Midbrain (tissue), 1 donor: ENCODE results near the gene B4GALT3.
A peak's percentile ranks its signal among the peaks of the same experiment; 100 is the strongest.

Experiments used
- DNase-seq: peaks from one replicate; lab custom pipeline; 2025; lab: John Stamatoyannopoulos, UW

B4GALT3 gene

DNA sequence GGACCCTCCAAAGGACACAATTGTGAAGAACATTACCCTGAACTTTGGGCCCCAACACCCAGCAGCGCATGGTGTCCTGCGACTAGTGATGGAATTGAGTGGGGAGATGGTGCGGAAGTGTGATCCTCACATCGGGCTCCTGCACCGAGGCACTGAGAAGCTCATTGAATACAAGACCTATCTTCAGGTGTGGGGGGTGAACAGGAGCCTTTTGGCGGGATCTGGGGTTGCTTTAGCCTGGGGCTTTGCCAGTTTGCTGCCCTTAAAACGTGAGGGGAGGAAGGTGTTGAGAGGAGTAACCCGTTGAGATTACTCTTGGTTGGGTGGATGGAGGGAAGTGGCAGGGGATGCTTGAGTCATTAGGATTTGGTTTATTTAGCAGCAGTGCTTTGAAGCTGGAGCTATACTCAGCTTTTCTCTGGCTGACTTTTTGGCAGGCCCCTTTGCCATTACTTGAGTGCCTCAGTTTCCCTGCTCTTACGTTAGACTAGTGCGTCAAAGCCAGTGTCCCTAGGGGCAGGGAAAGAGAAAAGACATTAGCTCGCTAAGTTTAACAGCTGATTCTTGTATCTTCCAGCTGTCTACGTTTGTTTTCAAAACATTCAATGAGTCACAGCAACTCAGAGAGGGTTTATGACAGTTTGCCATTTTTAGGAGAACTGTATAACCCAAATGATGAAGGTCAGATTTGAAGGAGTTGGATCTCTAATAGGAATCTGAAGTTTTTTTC, 29.3 kb upstream of the B4GALT3 start:
- no peak for DNase-seq

DNA sequence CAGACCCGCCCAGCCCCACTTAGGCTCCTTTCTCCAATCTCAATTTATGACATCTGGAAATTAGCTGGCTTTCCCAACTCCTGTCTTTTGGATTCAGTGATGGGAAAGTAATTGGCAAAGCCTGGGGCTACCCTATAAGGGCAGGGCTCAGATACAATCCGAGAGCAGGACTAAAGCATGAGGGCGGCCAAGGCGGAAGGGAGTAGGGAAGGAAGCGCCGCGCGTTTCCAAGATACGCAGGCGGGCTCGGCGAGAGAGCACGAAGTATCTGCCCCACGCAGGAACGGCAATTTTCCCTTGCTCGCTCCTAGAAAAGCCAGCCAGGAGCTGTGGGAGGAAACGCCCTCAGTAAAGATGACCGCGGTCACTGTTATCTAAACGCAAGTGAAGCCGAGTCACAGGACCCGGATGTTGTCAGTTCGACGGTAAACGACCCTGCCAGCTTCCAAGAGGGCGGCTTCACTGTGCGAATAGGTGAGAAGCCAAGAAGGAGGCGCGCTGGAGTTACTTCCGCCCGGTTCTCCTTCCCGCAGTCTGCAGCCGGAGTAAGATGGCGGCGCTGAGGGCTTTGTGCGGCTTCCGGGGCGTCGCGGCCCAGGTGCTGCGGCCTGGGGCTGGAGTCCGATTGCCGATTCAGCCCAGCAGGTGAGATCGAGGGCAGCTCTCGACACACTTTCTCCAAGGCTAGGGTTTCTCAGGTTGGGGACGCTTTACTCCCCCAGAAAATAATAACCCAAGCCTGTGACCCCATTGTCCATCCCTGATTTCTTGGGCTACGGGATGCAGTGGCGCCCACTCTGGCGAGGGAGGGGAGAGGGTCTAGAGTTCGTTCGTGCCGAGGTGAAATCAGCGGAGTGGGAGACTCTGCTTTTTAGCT, 24.8 kb upstream of the B4GALT3 start, which contains the start of gene NDUFS2:
Gene NDUFS2, plus strand, starts transcription at position 532 of the 877 bp plus-strand sequence. Its CDS starts 19 bp downstream, at position 551.
- DNase-seq: peak; percentile 99

DNA sequence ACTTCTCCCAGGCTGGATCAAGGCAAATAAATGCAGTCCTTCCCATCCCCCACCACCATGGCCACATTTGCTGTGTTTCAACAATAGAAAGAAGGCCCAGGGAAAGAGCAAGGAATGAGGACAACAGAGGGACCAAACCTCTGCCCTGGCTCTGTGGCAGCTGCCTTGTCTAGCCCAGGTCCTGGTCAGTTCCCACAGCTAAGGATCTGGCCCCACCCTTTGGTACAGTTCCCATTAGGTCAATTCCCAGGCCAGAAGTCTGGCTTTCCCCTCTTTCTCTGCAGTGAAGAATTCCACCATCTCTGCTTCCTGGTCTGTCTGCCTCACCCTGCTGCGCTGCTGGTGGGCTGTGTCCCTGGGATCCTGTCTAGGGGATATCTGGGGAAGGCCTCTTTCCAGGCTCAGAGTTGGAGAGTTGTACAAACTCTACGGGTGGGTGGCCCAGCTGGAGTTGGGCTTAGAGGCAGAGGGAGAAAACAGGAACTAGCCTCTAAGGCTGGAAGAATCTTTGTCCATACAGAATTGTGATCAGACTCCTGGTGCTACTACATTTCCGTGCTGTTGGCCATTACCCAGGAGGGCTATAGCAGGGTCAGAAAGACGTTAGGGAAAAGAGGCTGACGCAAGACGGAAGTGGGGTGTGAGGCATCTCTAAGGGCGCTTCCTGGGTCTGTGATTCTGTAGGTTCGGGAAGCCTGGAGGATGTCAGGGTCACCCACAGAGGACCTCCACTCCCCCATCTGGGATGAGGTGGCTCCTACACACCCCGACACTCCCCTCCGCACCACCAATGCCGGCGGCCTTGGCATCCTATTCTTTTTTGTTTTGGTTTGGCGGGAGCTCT, 23.9 kb upstream of the B4GALT3 start:
- DNase-seq: peak; percentile 57

DNA sequence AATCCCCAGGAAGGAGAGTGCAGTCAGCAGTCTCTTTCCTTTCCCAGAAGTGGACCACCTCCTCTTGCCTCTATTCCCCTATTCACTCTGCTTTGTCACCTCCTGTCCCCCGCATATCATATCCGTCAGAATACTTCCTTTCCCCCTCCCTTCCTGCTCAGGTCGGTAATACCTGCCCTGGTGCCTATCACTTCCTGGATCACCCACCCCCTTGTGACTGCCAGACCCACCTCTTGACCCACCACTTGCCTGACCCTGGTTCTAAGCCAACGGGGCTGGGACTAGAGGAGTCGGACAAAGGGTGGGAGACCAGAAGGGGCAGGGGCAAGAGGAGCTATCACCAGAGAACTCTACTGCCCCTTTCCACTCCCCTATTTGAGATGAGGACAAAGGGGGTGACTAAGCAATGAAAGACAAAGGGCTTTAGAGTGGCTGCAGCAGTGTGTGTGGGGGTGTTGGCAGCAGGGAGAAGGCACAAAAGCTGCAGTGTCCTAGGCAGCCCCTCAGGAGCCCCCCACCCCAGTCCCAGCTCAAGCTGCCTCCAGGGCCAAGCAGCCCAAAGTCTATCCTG, 23.2 kb upstream of the B4GALT3 start:
- DNase-seq: peak; percentile 82

DNA sequence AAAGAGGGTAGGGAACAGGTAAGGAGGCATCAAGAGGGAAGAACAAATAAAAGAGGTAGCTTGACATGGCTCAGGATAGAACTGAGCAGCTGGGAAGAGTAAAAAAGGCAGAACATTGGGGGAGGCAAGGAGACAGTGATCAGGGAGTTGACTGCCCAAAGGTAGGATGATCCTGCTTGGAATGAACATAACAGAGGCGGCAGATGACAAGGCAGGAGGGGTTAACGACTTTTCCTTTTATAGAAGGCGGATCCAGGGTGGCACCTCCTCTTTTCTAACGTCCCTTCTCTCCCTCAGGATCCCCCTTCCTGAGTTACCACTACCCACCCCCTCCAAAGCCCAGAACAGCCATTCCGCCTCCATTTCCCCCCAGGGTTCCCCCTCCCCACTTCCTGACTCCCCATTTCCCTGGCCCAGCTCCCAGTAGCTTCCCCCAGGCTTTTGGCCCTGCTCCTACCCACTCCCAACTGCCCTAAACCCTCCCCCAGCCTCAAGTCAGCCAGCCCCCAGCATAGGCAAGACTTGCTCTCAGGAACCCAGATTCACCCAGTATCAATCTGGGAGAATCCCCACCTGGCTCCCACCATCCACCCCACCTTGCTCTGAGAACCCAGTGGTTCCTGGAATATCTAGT, 22.3 kb upstream of the B4GALT3 start:
- DNase-seq: no peak

DNA sequence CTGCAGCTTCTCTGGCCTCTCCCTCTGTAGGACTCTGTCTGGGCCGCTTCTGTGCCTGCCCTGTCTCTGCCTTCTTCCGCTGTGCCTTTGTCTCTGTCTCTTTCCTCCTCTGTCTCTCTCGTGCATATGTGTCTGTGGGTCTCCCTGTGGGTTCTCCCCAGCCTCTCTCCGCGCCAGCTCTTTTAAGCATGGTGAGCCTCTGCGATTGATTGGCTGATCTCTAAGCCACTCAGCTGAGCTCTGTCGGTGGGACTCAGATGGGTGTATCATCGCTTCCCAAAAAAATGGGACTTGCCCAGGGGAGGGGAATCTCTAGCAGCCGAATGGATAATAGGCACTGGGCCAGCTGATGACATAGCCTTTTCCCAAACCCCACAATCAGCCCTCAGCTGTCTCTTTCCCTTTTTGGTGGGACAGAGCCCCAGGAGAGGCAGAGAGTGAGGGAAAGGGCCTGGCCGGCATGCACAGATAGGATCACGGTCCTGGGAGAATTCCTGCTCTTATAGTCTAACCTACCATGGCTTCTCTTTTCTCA, 21.7 kb upstream of the B4GALT3 start, which contains the start of gene ADAMTS4:
Gene ADAMTS4, minus strand, starts transcription at position 158 of the 535 bp plus-strand sequence. CDS start 427 bp downstream, outside the sequence.
- DNase-seq: peak; percentile 90

DNA sequence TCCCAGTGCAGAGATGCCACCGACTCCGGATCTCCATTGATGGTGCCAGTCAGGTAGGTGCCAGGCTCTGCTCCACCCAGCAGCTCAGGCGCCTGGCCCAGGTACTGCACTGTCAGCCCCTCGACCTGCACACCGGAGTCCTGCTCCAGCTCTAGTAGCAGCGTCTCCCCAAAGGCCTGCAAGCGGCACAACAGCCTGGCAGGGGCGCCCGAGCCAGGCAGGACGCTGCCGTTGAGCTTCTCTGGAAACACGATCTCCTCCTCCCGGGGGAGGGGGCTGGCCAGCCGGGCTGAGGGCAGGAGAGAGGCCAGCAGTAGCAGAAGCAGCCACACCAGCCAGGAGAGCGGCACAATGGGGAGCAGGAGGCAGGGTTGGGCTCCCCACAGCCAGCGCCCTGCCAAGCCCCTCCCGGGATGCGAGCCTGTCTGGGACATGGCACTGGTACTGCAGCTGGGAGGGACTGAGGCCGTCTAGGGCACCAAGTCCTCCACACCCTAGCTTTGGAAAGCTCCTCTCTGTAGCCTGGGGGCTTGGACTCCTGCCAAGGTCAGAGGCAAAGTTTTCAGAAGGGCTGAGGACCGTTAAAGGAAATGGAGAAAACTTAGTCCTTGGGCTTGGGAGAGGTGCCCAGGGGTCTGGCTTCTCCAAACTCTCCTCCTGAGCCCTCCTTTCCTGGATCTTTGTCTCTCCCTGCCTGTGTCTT, 21.0 kb upstream of the B4GALT3 start:
- peak; percentile 67 for DNase-seq

DNA sequence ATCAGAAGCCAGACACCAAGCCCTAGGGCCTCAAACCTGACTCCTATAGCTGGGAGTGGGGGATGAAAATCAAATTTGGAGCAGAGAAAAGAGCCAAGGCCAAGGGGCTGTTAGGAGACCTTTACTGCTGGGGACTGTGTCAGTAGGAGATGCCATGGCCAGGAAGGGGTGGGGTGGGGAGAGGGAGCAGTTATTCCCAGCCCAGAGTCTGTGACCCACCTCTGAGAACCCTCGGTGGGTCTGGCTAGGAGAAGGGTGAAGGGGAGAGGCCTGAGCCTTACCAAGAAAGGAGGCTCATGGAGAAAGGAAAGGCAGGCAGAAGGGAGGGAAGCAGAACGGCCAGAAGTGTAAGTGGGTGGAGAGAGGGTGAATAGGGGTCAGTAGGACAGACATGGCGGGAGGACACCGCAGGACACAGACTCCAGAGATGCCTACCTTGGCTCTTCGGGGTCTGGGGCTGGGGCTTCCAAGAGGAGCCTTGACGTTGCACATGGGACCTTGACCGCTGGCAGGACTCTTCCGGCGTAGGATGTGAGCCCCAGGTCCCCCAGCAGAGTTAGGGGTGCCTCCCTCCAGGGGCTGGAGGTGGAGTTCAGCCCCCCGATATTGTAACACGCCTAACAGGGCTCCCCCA, 20.4 kb upstream of the B4GALT3 start:
- DNase-seq: no peak

DNA sequence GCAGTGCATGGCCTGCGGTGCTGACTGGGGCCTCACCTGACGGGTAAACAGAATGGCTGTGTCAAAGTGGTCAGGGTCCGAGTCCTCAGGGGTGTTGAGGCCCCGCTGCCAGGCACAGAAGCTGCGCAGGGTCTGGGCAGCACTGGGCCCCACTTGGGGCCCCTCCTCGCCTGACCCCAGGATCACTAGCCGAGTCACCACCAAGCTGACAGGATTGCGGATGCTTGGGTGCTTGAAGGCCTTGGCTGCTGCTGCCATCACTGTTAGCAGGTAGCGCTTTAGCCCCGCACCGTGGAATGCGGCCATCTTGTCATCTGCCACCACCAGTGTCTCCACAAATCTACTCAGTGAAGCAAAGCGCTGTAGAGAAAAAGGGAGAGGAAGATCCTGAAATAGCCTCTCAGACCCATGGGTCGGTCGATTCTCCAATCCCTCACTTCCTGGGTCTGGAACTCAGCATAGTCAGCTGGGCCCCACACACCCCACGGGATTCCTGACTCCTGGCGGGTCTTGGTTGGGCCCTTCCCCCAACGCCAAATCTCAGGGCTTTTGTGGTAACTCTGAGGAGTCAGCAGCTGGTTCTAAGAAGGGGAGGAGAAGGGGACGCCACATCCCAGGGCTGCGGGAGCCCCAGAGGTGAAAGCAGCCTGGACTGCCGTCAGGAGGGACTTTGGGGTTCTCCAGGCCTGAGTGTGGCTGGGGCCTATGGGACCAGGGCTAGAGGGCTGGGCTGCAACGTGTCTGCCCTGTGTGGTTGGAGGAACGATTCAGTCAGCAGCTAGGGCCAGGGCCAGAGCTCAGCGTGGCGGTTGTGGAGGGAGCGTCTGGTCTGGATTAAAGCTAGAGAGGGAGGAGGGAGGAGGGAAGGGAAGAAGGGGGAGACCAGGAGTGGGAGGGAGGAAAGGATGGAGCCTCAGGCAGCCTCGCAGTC, 19.5 kb upstream of the B4GALT3 start:
- peak; percentile 19 for DNase-seq

DNA sequence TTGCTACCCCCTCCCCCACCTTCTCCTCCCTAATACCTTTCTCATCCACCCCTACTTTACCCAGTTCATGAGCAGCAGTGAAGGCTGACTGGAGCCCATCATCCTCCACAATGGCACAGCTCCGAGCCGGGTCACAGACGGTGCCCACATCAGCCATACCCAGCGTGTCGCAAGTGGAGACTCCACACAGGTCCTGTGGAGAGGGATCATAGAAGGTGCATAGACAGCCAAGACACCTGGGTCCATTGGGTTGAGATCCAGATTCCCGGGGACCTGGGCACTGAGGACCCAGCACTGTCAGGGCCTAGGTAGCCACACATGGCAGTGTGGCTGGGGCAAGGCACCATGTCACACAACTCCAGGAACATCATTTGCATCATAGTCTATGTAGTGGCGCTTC, 18.8 kb upstream of the B4GALT3 start:
- DNase-seq: no peak

DNA sequence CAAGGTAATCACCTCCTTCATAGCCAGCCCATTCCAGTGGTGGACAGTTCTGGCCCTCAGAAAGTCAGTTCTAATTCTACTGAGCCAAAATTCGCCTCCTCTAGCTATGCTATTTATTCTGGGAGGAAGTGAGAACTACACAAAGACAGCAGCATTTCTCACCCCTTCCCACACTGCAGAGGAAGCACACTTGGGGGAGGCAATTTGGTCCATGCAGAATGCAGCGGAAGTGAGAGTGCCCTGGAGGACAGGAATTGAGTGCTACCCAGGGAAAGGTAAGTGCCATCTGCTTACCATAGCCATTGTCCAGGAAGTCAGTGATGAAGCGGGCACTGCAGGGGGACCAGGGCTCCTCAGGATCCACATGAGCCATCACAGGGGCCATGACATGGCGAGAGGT, 17.9 kb upstream of the B4GALT3 start:
- DNase-seq: peak; percentile 56

DNA sequence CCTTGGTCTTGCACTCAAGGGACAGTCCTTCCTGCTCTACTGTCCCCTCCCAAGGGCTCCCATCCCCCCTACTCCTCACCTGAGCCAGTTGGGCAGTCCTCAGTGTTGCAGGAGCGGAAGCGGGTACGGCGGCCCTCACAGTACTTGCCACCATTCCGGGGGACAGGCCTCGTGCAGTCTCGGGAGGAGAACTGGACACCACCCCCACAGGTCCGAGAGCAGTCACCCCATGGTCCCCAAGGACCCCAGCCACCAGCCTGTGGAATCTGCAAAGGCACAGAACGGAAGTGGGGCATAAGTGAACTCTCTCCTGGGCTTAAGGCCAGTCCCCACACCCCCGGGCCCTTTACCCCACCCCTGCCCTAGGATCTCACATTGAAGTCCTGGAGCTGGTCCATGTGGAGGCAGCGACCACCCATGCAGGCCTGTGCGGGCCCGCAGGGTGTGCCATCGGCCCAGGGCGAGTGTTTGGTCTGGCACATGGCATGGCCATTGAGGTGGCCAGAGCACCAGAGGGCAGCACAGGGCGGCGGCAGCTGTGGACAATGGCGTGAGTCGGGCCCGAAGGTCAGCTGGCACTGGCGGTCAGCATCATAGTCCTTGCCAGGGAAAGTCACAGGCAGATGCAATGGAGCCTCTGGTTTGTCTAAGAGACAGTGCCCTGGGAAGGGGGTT, 16.4 kb upstream of the B4GALT3 start:
- peak; percentile 86 for DNase-seq

DNA sequence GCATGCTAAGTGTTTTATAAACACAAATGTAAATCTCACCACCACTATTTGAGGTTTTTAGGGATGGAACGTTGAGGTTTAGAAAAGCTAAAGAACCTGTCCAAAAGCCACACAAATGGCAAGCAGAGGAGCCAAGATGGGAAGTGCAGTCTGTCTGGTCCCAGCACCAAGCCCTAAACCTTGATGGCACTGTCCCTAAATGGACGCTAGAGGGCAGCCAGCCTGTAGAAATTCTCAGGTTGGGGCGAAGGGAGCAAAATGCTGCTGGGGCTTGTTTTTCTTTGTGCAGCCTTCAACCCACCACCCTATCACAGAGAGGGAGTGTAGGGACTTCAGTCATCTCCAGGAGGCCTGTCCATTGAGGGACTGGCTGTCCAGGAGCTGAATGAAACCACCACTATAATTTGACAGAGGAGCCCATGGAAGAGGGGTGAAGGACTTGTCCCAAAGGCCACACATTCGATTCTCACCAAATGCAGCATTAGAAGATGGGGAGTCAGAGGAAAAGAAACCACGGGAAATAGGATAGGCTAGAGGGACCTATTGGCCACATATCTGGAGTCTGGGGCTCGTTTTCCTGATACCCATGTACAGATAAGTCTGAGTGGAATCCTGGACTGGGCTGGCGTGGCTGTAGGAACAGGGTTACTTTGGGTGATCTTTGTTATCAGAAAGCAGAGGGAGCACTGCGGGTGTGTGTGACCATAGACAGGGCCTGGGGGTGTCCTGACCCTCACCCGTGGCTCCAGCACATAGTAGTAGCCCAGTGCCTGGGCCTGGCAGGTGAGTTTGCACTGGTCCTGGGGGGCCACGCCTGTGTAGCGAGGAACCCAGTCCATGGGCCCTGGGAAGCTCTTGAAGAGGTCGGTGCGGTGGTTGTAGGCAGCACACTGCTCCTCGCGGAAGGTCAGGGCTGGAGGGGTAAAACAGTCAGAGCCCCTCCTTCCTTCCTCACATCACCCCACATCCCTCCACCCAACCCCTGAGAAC, 15.5 kb upstream of the B4GALT3 start:
- peak; percentile 82 for DNase-seq

DNA sequence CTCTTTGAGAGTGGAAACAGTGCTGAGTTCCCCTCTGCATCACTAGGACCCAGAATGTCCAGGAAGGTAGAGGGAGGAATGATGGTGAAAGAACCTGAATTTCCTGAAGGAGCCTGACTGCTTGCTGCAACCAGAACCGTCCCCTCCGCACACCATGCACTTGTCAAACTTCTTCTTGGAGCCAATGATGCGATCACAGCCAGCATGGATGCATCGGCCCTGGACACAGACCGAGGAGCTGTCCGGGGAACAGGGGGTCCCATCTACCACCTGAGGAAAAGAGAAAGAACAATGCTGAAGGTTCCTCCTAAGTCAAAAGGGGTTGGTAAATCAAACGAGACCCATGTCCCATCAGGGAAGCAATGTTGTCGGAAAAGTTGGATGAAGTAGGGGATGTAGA, 14.7 kb upstream of the B4GALT3 start:
- DNase-seq: no peak

DNA sequence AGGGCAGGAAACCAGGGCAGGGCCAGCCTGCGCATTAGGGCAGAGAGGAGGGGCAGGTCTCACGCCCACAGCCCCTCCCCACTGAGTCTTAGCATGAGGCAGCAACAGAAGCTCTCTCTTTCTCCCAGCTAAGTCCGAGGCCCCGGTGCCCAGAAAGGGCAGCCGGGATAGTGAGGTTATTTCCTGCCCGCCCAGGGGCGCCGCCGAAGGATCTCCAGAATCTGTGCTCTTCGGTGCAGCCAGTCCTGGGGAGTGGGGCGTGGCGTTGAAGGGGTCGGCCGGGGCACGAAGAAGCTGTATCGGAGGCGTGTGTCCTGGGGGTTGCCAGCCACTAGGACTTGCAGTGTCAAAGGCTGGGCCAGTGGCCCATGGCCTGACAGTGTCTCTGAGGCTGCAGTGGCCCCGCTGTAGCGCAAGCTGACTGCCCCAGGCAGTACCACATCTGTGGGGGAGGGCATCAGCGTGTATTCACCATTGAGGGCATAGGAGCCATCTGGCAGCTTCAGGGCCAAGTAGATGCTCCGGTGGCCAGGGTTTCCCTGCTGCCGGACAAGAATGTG, 13.7 kb upstream of the B4GALT3 start:
- DNase-seq: peak; percentile 24

DNA sequence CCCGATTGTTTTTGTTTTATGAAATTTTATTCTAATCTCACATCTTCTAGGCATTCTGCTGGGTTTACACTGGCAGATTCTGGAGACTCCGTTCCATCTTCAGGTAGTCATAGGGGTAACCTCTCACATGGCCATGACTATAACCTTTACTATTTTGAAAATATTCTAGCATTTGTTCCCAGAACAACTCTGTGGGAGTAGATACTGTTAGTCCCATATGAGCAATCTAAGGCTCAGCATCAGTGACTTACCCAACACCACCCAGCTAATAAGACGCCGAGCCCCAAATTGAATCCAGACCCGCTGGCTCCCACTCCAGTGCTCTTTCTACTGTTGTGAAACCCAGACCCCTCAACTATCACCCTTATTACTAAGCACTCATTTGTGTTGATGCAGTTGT, 11.7 kb upstream of the B4GALT3 start:
- no peak for DNase-seq
